B cell (primary cell): Measurements from ENCODE around the gene NOSTRIN. TPM values are rescaled to one million over a fixed set of nuclear protein-coding genes. Genes with fewer than 3 reads are reported as not detected.

ENCODE experiments used
- ATAC-seq: fragments of 200-7000 bp; cut with Tn5 transposase; one replicate; pipeline ENCODE4 v1.10.0; 2021; ENCODE audit warnings: low read depth, mild to moderate bottlenecking, moderate number of reproducible peaks, moderate library complexity
- CTCF ChIA-PET: fragments of 350-600 bp; sonication (Branson Sonifier 250); formaldehyde crosslinking; loops from one replicate; lab custom pipeline; 2021; ENCODE audit warnings: antibody characterized with exemption, inconsistent platforms; lab: Charles Lee
- POLR2A ChIA-PET: fragments of 350-600 bp; sonication (Branson Sonifier 250); formaldehyde crosslinking; loops from one replicate; lab custom pipeline; 2021; ENCODE audit warnings: antibody characterized with exemption; lab: Charles Lee
- DNase-seq: peaks from one replicate; pipeline ENCODE4 v3.0.0; 2013
- H2AFZ ChIP-seq: 2 replicates; pipeline ENCODE4 v1.6.1; 2012; ENCODE audit warnings: mild to moderate bottlenecking, low read depth, low read length; ENCODE audit not compliant: insufficient read depth, poor library complexity, severe bottlenecking
- H3K27ac ChIP-seq, 2 donors: 1 replicate in 1 of 2; 2 replicates in 1 of 2; pipeline ENCODE4 v1.5.1; 2012 to 2013; ENCODE audit warnings: low read length in 2 of 2, mild to moderate bottlenecking in 2 of 2, moderate library complexity in 1 of 2
- H3K27me3 ChIP-seq, 4 experiments: fragments of 200-600 bp in 1 of 4; sonication (generic) in 1 of 4; replicated peaks in 1 of 4; 1 replicate in 2 of 4; 2 replicates in 2 of 4; pipeline versions ENCODE4 v1.6.1 to v1.7.0; 2013 to 2016; ENCODE audit warnings: low read length in 3 of 4, mild to moderate bottlenecking in 2 of 4, mixed read lengths in 1 of 4, moderate library complexity in 1 of 4; ENCODE audit not compliant: insufficient read depth in 4 of 4, control insufficient read depth in 3 of 4; ENCODE audit errors: control extremely low read depth in 1 of 4
- H3K36me3 ChIP-seq, 2 experiments: replicated peaks in 1 of 2; 1 replicate in 1 of 2; 2 replicates in 1 of 2; pipeline versions ENCODE4 v1.6.1 to v1.7.1; 2013; ENCODE audit warnings: low read length in 1 of 2; ENCODE audit not compliant: insufficient read depth in 2 of 2, control insufficient read depth in 1 of 2; ENCODE audit errors: control extremely low read depth in 1 of 2, extremely low read depth in 1 of 2
- H3K4me1 ChIP-seq, 2 donors: fragments of 200-600 bp in 1 of 2; sonication (generic) in 1 of 2; 1 replicate in 1 of 2; 2 replicates in 1 of 2; pipeline versions ENCODE4 v1.5.1 to v1.6.1; 2013 to 2017; ENCODE audit warnings: low read length in 2 of 2; ENCODE audit not compliant: control insufficient read depth in 2 of 2, insufficient read depth in 2 of 2
- H3K4me2 ChIP-seq: replicated peaks from 2 replicates; pipeline ENCODE3; 2012; ENCODE audit warnings: mild to moderate bottlenecking, low read depth, low read length; ENCODE audit not compliant: poor library complexity, severe bottlenecking
- H3K4me3 ChIP-seq, 5 experiments: fragments of 200-600 bp in 1 of 5; sonication (generic) in 1 of 5; 1 replicate in 3 of 5; 2 replicates in 2 of 5; pipeline versions ENCODE4 v1.5.1 to v1.7.0; 2011 to 2016; ENCODE audit warnings: low read length in 4 of 5, mild to moderate bottlenecking in 4 of 5, low read depth in 2 of 5, control low read depth in 1 of 5, moderate library complexity in 1 of 5; ENCODE audit not compliant: insufficient read depth in 1 of 5; ENCODE audit errors: control extremely low read depth in 1 of 5, extremely low read depth in 1 of 5
- H3K79me2 ChIP-seq: fragments of 200-600 bp; sonication (generic); one replicate; pipeline ENCODE4 v1.6.0; 2016; ENCODE audit warnings: low read length; ENCODE audit not compliant: control insufficient read depth, insufficient read depth
- H3K9ac ChIP-seq: fragments of 200-600 bp; sonication (generic); 2 replicates; pipeline ENCODE4 v1.6.1; 2017; ENCODE audit warnings: mild to moderate bottlenecking, low read length, moderate library complexity
- H3K9me3 ChIP-seq, 3 donors: one replicate each; pipeline versions ENCODE4 v1.6.1 to v1.7.1; 2013; ENCODE audit warnings: low read length in 2 of 3; ENCODE audit not compliant: control insufficient read depth in 2 of 3, insufficient read depth in 1 of 3; ENCODE audit errors: control extremely low read depth in 1 of 3
- H4K20me1 ChIP-seq: 2 replicates; pipeline ENCODE4 v1.6.0; 2012; ENCODE audit warnings: mild to moderate bottlenecking, low read length; ENCODE audit not compliant: insufficient read depth, control insufficient read depth, poor library complexity, severe bottlenecking
- H3K27ac Mint-ChIP-seq: one replicate; pipeline ENCODE4 v1.8.0; 2021; ENCODE audit warnings: mixed read lengths
- H3K27me3 Mint-ChIP-seq: one replicate; pipeline ENCODE4 v1.8.0; 2021; ENCODE audit warnings: mixed read lengths
- H3K4me1 Mint-ChIP-seq: one replicate; pipeline ENCODE4 v1.8.0; 2021; ENCODE audit warnings: mixed read lengths
- H3K4me3 Mint-ChIP-seq: one replicate; pipeline ENCODE4 v1.8.0; 2021; ENCODE audit warnings: mixed read lengths
- H3K9me3 Mint-ChIP-seq: one replicate; pipeline ENCODE4 v1.8.0; 2022; ENCODE audit warnings: mixed read lengths; ENCODE audit not compliant: insufficient read depth
- CTCF ChIP-seq: fragments of 200-600 bp; IDR thresholded peaks from one replicate; pipeline ENCODE4 v1.8.0; 2022; ENCODE audit warnings: antibody characterized with exemption, mild to moderate bottlenecking
- EZH2 ChIP-seq: IDR thresholded peaks from 2 replicates; pipeline ENCODE4 v1.6.1; 2012; ENCODE audit warnings: borderline replicate concordance, low read depth, mild to moderate bottlenecking, moderate library complexity, low read length; ENCODE audit not compliant: insufficient read depth, poor library complexity, severe bottlenecking
- WGBS: methylation state at CpG from one replicate; pipeline ENCODE4 v1.1.5; 2013; ENCODE audit warnings: missing lambda C conversion rate; ENCODE audit not compliant: insufficient coverage; 5-methylcytosine and 5-hydroxymethylcytosine counted together
- intact Hi-C: fragments of 100-400 bp; cut with micrococcal nuclease; formaldehyde crosslinking; loops from one replicate; pipeline ENCODE4 v1.10.0; 2022
- polyA plus RNA-seq: library from polyadenylated mRNA; depleted of rRNA; stranded (reverse); fragments of >200 nt; gene quantifications from 2 replicates; pipeline ENCODE4 v1.2.3, GENCODE V29; 2012
- total RNA-seq, 2 donors: library from RNA; stranded (reverse); fragments of 120-200 nt in 1 of 2; gene quantifications; 1 replicate in 1 of 2; 2 replicates in 1 of 2; pipeline versions ENCODE4 v1.2.3 to v1.2.4, GENCODE V29; 2013 to 2022

The NOSTRIN gene
- total and polyA plus RNA-seq, 2 donors (not counting 1 experiment from before 2014, with no cell fraction given) = not detected

- H3K4me3 Mint-ChIP-seq = no peak overlapping the region
- TF ChIP-seq EZH2 (no peak), CTCF (no peak)
- ATAC-seq (no peak), DNase-seq (no peak)
- no peaks in the 10 kb centered on the region for H3K27me3 Mint-ChIP-seq
- no peak overlapping the region for H3K27ac Mint-ChIP-seq
- Histone ChIP-seq H3K4me3 (no peak overlapping the region), H3K9ac (no peak overlapping the region), H3K36me3 (no peaks in the 10 kb centered on the region), H3K4me2 (no peak overlapping the region), H3K27ac (no peak overlapping the region), H3K27me3 (peaks cover 0 to 2% (median 0%) of the 10 kb centered on the region in 4 experiments), H4K20me1 (no peaks in the 10 kb centered on the region), H2AFZ (no peak overlapping the region), H3K79me2 (no peaks in the 10 kb centered on the region), H3K4me1 (no peaks in the 10 kb centered on the region), H3K9me3 (no peaks in the 10 kb centered on the region)
- CTCF ChIA-PET = no interaction called here
- POLR2A ChIA-PET = no interaction called here
- H3K9me3 Mint-ChIP-seq = no peaks in the 10 kb centered on the region
- intact Hi-C loops = no loop called here
- 93% methylated on average over 3 of the region's 3 CpGs for WGBS
- H3K4me1 Mint-ChIP-seq = no peaks in the 10 kb centered on the region
Measured at GRCh38 chr2:168784993-168785392, 17.4 kb upstream of the NOSTRIN start.

GRCh38 chr2:168787098-168787781, 15.2 kb upstream of the NOSTRIN start:
- no peak overlapping the region for H3K27ac ChIP-seq
- Mint-ChIP-seq H3K27ac (no peak overlapping the region), H3K9me3 (no peaks in the 10 kb centered on the region), H3K27me3 (no peaks in the 10 kb centered on the region), H3K4me1 (no peaks in the 10 kb centered on the region), H3K4me3 (no peak overlapping the region)
- H3K9me3 ChIP-seq = no peaks in the 10 kb centered on the region
- H3K4me2 ChIP-seq = no peak overlapping the region
- ChIA-PET CTCF (interaction anchor here (0.7 kb wide), 1 partner anchor 431 kb away, joined by 3 read pairs; no protein-coding TSS in a partner anchor), POLR2A (no interaction called here)
- no peaks in the 10 kb centered on the region for H3K4me1 ChIP-seq
- DNase-seq (no peak), ATAC-seq (no peak)
- no peak overlapping the region for H3K4me3 ChIP-seq
- H3K36me3 ChIP-seq = no peaks in the 10 kb centered on the region
- peaks cover 0 to 2% (median 0%) of the 10 kb centered on the region in 4 experiments for H3K27me3 ChIP-seq
- H4K20me1 ChIP-seq = no peaks in the 10 kb centered on the region
- H3K9ac ChIP-seq = no peak overlapping the region
- TF ChIP-seq EZH2 (no peak), CTCF (no peak)
- H2AFZ ChIP-seq = no peak overlapping the region
- intact Hi-C loops = no loop called here
- no peaks in the 10 kb centered on the region for H3K79me2 ChIP-seq
- WGBS = 100% methylated on average over 1 of the region's 3 CpGs
